PC-3 (cell line): ENCODE data around the gene CTXN1. TPM values are rescaled to one million over a fixed set of nuclear protein-coding genes. Genes with fewer than 3 reads are reported as not detected.

Experiments used
- ATAC-seq: fragments of 200-7000 bp; cut with Tn5 transposase; 2 replicates; pipeline ENCODE4 v1.9.1; 2020; ENCODE audit warnings: mild to moderate bottlenecking, moderate library complexity
- BruUV-seq: library from RNA; stranded (reverse); fragments of 400-500 nt; replicated peaks from 2 replicates; lab custom pipeline; 2021; lab: Mats Ljungman, UMichigan
- CTCF ChIA-PET: fragments of 300-600 bp; sonication (Branson Sonifier 250); formaldehyde crosslinking; loops from one replicate; lab custom pipeline; 2022; ENCODE audit warnings: antibody characterized with exemption; lab: Charles Lee
- POLR2A ChIA-PET: fragments of 300-600 bp; sonication (Branson Sonifier 250); formaldehyde crosslinking; loops from one replicate; lab custom pipeline; 2022; ENCODE audit warnings: antibody characterized with exemption; ENCODE audit not compliant: unreplicated experiment; lab: Charles Lee
- DNase-seq: peaks from one replicate; pipeline ENCODE4 v3.0.0-alpha.2; 2015
- H2AFZ ChIP-seq: fragments of 300-600 bp; sonication (generic); 2 replicates; pipeline ENCODE4 v1.6.0; 2016; ENCODE audit warnings: antibody characterized with exemption, low read length
- H3F3A ChIP-seq: fragments of 300-600 bp; sonication (generic); one replicate; pipeline ENCODE4 v1.6.0; 2017; ENCODE audit warnings: antibody characterized with exemption, low read length, control low read depth, mild to moderate bottlenecking; ENCODE audit not compliant: unreplicated experiment
- H3K27ac ChIP-seq: fragments of 300-600 bp; sonication (generic); 2 replicates; pipeline ENCODE4 v1.5.1; 2016; ENCODE audit warnings: mild to moderate bottlenecking, low read length
- H3K27me3 ChIP-seq: fragments of 300-600 bp; sonication (generic); 2 replicates; pipeline ENCODE4 v1.6.1; 2016; ENCODE audit warnings: low read length, mixed read lengths
- H3K36me3 ChIP-seq: fragments of 300-600 bp; sonication (generic); 2 replicates; pipeline ENCODE4 v1.6.1; 2016; ENCODE audit warnings: low read depth, mixed run types, low read length, mixed read lengths
- H3K4me1 ChIP-seq: fragments of 300-600 bp; sonication (generic); 2 replicates; pipeline ENCODE4 v1.5.1; 2016; ENCODE audit warnings: low read length; ENCODE audit not compliant: insufficient read depth
- H3K4me2 ChIP-seq: fragments of 300-600 bp; sonication (generic); 2 replicates; pipeline ENCODE4 v1.6.0; 2016; ENCODE audit warnings: low read length
- H3K4me3 ChIP-seq: fragments of 300-600 bp; sonication (generic); 2 replicates; pipeline ENCODE4 v1.5.1; 2016; ENCODE audit warnings: mild to moderate bottlenecking, low read length, mixed read lengths
- H3K79me2 ChIP-seq: fragments of 300-600 bp; sonication (generic); 2 replicates; pipeline ENCODE4 v1.6.1; 2017; ENCODE audit warnings: low read length, mixed read lengths
- H3K9ac ChIP-seq: fragments of 300-600 bp; sonication (generic); 2 replicates; pipeline ENCODE4 v1.6.0; 2016; ENCODE audit warnings: mild to moderate bottlenecking, low read length
- H3K9me2 ChIP-seq: fragments of 300-600 bp; sonication (generic); replicated peaks from 2 replicates; pipeline ENCODE4 v1.6.1; 2016; ENCODE audit warnings: mixed run types, low read length, mixed read lengths
- H3K9me3 ChIP-seq: fragments of 300-600 bp; sonication (generic); 2 replicates; pipeline ENCODE4 v1.6.1; 2016; ENCODE audit warnings: low read length, mixed read lengths
- H4K20me1 ChIP-seq: fragments of 300-600 bp; sonication (generic); 2 replicates; pipeline ENCODE4 v1.6.1; 2016; ENCODE audit warnings: low read length, mixed read lengths
- CTCF ChIP-seq: fragments of 300-600 bp; sonication (generic); conservative IDR thresholded peaks from 2 replicates; pipeline ENCODE4 v1.5.1; 2017; ENCODE audit warnings: antibody characterized with exemption, low read depth, mild to moderate bottlenecking, low read length
- EZH2 ChIP-seq: fragments of 300-600 bp; sonication (generic); IDR thresholded peaks from one replicate; pipeline ENCODE4 v1.6.1; 2017; ENCODE audit warnings: antibody characterized with exemption, mild to moderate bottlenecking, low read length; ENCODE audit not compliant: unreplicated experiment
- EZH2phosphoT487 ChIP-seq: fragments of 300-600 bp; sonication (generic); IDR thresholded peaks from 2 replicates; pipeline ENCODE4 v1.6.1; 2018; ENCODE audit warnings: mild to moderate bottlenecking, antibody characterized with exemption, low read length, borderline replicate concordance
- intact Hi-C: fragments of 100-400 bp; cut with micrococcal nuclease; formaldehyde crosslinking; loops from 2 replicates; pipeline ENCODE4 v1.9.0; 2023
- total RNA-seq: library from RNA; depleted of rRNA; stranded (reverse); fragments of >200 nt; gene quantifications from 2 replicates; pipeline ENCODE4 v1.2.3, GENCODE V29; 2014

CTXN1 gene
- total RNA-seq, 1 experiment from 2014 or later = 11.4 TPM

- TF ChIP-seq EZH2 (no peak), CTCF (no peak), EZH2phosphoT487 (no peak)
- H3K4me1 ChIP-seq = peaks cover 44% of the 10 kb centered on the region
- H3K27me3 ChIP-seq = no peaks in the 10 kb centered on the region
- no peak overlapping the region for H2AFZ ChIP-seq
- BruUV-seq = TSS peak; percentile 14
- H3K9me2 ChIP-seq = no peaks in the 10 kb centered on the region
- peak overlapping the region; percentile 86 for H3K27ac ChIP-seq
- no peaks in the 10 kb centered on the region for H3F3A ChIP-seq
- no peak for DNase-seq
- intact Hi-C loops = loop anchor here (5.0 kb wide), 1 partner anchor 76 kb away; no protein-coding TSS in a partner anchor
- no peaks in the 10 kb centered on the region for H3K79me2 ChIP-seq
- no peaks in the 10 kb centered on the region for H3K9me3 ChIP-seq
- H3K9ac ChIP-seq = peak overlapping the region; percentile 42
- peaks cover 29% of the 10 kb centered on the region for H3K36me3 ChIP-seq
- 0 out of 2 replicates have a peak, but pooled peaks cover 5% of the 10 kb centered on the region for H4K20me1 ChIP-seq
- peak overlapping the region; percentile 55 for H3K4me2 ChIP-seq
- peak overlapping the region; percentile 21; the same call in 1 of the 2 replicates for H3K4me3 ChIP-seq
- ChIA-PET POLR2A (interaction anchor here (0.6 to 1.5 kb wide), 4 partner anchors 8 to 199 kb away, joined by 20 to 47 read pairs (median 25); partner anchors contain the start of genes SNAPC2 and TIMM44), CTCF (interaction anchor here (0.6 to 1.6 kb wide), 5 partner anchors 7 to 422 kb away, joined by 3 to 20 read pairs (median 10); partner anchors contain the start of genes SNAPC2 and TIMM44)
- no peak for ATAC-seq
Observed at GRCh38 chr19:7928334-7928706, 2.4 kb upstream of the CTXN1 start.

GRCh38 chr19:7927605-7928333 lies 1.8 kb upstream of the CTXN1 start:
- BruUV-seq = no TSS peak
- Histone ChIP-seq H3K27ac (peak overlapping the region; percentile 86), H3K9me2 (no peaks in the 10 kb centered on the region), H3K4me1 (peaks cover 44% of the 10 kb centered on the region), H3K27me3 (no peaks in the 10 kb centered on the region), H4K20me1 (0 out of 2 replicates have a peak, but pooled peaks cover 5% of the 10 kb centered on the region), H3K9me3 (no peaks in the 10 kb centered on the region), H3K79me2 (no peaks in the 10 kb centered on the region), H3K9ac (peak overlapping the region; percentile 42), H3F3A (no peaks in the 10 kb centered on the region), H3K4me2 (peak overlapping the region; percentile 55; the same call in 1 of the 2 replicates), H3K4me3 (no peak overlapping the region), H3K36me3 (peaks cover 23% of the 10 kb centered on the region), H2AFZ (no peak overlapping the region)
- TF ChIP-seq EZH2phosphoT487 (no peak), EZH2 (no peak), CTCF (no peak)
- CTCF ChIA-PET = interaction anchor here (1.6 kb wide), 1 partner anchor 16 kb away, joined by 20 read pairs; the partner anchor contains the start of gene TIMM44
- intact Hi-C loops = loop anchor here (5.0 kb wide), 1 partner anchor 75 kb away; no protein-coding TSS in a partner anchor
- ATAC-seq (no peak), DNase-seq (no peak)
- POLR2A ChIA-PET = no interaction called here
